GM12875 (cell line): ENCODE data around the gene CELF6.

ENCODE experiments used
- H3K4me3 ChIP-seq: one replicate; pipeline ENCODE4 v1.5.1; 2011; ENCODE audit warnings: low read depth, low read length, control low read depth
- TF ChIP-seq, protein P1 (sequence below): IDR thresholded peaks from 2 replicates; pipeline ENCODE4 v1.5.1; 2011; ENCODE audit warnings: low read depth, mild to moderate bottlenecking, control low read depth, inconsistent platforms, low read length, moderate library complexity, borderline replicate concordance; ENCODE audit not compliant: insufficient read depth

Gene CELF6

GRCh38 chr15:72249142-72249810, 70.7 kb downstream of the CELF6 start:
- TF ChIP-seq, protein P1, sequence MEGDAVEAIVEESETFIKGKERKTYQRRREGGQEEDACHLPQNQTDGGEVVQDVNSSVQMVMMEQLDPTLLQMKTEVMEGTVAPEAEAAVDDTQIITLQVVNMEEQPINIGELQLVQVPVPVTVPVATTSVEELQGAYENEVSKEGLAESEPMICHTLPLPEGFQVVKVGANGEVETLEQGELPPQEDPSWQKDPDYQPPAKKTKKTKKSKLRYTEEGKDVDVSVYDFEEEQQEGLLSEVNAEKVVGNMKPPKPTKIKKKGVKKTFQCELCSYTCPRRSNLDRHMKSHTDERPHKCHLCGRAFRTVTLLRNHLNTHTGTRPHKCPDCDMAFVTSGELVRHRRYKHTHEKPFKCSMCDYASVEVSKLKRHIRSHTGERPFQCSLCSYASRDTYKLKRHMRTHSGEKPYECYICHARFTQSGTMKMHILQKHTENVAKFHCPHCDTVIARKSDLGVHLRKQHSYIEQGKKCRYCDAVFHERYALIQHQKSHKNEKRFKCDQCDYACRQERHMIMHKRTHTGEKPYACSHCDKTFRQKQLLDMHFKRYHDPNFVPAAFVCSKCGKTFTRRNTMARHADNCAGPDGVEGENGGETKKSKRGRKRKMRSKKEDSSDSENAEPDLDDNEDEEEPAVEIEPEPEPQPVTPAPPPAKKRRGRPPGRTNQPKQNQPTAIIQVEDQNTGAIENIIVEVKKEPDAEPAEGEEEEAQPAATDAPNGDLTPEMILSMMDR: no peak

DNA sequence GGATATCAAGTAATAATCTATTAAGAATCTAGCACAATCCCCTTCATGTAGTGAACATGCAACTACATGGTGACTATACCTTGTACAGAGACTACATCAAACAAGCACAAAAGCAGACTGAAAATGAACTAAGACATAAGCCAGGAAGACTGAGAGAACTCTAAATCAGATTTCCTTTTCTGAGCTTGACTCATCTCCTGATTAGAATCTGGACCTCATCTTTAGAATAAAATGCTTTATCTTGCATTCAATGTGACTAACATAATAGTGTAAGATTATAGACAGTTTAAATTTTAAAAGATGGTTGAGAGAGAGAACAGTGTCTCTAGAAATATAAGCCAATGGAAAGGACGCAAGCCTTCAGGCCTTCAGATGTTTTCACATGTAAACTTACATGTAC, 71.4 kb downstream of the CELF6 start:
- TF ChIP-seq, protein P1: no peak
- H3K4me3 ChIP-seq: no peak overlapping the region

More at GRCh38 chr15:72249142-72249810, 70.7 kb downstream of the CELF6 start:
- no peak overlapping the region for H3K4me3 ChIP-seq

DNA sequence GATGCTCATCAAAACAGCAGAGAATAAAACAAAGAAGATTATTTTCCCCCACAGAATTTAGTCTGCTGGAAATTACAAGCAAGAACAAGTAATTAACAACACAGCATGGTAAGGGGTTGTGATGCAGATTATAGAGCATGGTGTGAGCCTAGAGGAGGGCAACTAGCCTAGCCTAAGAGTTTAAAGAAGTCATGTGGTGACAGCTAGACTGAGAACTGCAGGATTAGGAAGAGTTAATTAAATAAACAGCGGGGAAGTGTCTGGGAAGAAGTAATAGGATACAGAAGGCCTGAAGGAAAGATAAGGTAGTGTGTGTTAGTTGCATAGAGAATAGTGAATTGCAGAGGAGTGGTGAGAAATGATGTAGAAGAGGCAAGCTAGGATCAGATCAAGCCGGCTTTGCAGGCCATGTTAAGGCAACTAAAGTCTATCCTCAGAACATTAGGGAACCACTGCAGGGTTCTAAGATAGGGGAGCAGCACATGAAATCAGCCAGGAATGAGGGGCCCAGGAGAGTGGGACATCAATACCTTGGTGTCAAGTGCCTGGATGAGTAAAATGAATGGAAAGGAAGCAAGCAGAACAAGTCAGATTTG, 77.1 kb downstream of the CELF6 start:
- H3K4me3 ChIP-seq: no peak overlapping the region

GRCh38 chr15:72239652-72240051, 80.3 kb downstream of the CELF6 start:
- TF ChIP-seq, protein P1: no peak
- H3K4me3 ChIP-seq: no peak overlapping the region

More for the DNA sequence above, 77.1 kb downstream of the CELF6 start:
- TF ChIP-seq, protein P1: no peak

GRCh38 chr15:72238586-72238985, 81.4 kb downstream of the CELF6 start:
- TF ChIP-seq, protein P1: no peak
- no peak overlapping the region for H3K4me3 ChIP-seq

DNA sequence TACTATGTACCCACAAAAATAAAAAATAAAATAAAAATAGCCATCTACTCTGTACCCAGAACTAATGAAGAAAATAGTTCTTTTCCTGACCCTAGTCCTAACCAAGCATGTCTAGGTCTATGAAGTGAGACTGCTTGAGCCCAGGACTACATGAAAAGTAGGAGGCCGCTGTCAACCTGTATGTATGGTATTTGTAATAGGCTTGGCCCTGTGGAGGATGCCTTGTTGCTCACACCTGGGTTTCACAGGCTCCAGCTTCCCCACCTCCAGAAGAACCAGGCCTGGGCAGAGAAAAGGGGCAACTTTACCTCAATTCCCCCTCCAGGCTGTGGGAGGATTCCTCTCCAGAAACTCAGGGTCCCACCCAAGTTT, 82.1 kb downstream of the CELF6 start:
- no peak overlapping the region for H3K4me3 ChIP-seq
- TF ChIP-seq, protein P1: no peak
